ENCODE measurements around the gene CSTF2T.
"Not testable (repeated sequence)": the region's sequence is repeated elsewhere in the genome, so short reads cannot be mapped to it uniquely, and the experiment has no call there.

Gene CSTF2T

DNA sequence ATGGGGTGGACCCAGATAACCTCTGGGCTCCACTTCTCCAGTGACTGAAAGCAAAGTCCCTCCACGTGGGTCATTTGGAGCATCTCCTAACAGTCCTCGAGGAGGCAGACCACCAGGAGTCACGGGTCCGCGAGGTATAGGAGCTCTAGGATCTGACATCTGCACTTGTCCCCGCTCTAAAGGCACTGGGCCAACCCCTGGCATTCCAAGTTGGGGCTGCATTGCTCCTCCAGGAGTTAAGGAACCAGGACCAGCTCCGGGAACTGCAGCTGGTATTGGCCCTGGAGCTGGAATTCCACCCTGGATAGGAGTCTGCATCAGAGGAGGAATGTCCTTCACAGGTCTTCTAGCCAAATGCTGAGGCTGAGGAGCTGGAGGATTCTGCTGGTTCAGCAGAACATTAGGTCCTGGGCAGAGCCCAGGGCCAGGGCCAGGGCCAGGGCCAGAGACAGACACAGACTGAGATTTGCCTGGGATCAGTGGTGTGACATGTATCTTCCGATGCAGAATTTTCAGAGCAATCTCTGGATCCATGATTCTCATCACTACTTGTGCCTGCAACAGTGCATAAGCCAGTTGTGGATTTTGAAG lies 827 bp downstream of the CSTF2T start:
- no peak for DNase-seq (ENCODE audit: low spot score)

DNA sequence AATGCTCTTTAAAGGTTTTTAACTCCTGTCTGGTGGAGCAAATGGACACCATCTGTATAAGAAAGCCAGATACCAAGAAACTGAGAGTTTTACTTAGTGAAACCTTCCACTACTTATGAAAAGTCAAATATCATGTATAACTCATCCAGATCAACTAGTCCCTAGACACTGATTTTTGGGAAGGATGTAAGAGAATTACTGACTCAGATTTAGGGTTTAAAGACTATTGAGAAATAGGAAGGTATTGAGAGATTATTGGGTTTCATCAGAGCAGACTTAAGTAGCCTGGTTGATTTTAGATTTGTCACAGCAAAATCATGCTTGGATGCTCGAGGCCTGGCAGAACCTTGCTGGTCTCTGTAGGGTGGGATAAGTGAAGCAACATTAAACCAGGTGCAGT lies 3.1 kb downstream of the CSTF2T start:
- DNase-seq (ENCODE audit: low spot score), result no peak

DNA sequence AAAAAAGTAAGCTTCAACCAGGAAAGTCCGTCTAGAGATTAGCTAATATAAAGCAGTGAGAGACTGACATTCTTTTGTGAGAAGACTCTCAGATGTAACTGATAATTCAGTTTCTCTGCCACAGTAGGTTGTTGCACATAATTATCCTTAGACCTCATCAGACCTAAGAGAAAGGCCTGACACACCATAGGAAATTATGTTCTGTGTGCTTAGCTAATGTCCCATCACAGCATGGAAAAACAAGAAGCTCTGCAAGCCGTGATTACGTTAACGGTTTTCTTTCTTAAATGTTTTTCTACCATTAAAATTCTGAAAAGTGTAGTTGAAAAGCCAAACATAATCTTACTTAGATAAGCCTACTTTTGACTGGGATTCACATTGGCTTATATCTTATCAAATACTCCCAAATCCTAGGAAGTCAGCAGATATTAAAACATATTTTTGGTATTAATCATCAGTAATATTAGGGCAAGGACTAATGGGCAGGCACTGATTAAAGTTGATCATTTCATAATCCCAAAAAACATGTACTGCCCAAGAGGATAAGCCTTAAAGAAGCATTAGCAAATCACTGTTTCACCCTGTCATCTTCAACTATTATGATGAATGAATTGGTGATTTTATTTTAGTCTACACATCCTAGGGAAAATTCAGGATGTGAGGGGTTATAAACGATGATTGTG lies 5.2 kb downstream of the CSTF2T start:
- no peak for DNase-seq (ENCODE audit: low spot score)

DNA sequence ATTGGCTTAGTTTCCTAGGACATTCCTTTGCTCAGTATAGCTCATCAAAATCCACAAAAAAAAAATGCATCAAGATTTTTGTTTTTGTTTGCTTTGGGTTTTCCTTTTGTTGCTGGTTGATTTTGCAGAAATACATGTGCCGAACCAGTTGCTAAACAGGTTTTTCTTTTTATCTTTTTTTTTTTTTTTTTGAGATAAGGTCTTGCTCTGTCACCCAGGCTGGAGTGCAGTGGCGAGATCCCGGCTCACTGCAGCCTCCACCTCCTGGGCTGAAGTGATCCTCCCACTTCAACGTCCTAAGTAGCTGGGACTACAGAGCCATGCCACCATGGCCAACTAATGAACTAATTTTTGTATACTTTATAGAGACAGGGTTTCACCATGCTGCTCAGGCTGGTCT lies 8.3 kb downstream of the CSTF2T start:
- DNase-seq (ENCODE audit: low spot score), result no peak

DNA sequence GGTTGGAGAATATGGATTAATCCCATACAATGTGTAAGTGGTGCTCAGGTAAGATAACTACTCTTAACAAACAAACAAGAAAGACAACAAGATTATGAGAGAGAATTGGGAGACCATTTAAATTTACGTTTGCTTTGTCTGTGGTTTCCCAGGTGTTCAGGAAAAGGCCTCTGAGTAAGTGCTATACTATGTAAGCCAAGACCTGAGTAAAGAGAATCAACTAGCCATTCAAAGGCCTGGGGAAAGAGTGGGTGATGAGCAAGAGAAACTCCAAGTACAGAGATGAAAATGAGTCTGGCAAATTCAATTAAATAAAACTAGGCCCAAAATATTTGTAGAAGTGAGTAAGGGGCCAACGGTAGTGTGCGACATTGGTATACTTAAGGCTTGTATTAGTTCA lies 9.9 kb downstream of the CSTF2T start:
- no peak for DNase-seq (ENCODE audit: low spot score)

DNA sequence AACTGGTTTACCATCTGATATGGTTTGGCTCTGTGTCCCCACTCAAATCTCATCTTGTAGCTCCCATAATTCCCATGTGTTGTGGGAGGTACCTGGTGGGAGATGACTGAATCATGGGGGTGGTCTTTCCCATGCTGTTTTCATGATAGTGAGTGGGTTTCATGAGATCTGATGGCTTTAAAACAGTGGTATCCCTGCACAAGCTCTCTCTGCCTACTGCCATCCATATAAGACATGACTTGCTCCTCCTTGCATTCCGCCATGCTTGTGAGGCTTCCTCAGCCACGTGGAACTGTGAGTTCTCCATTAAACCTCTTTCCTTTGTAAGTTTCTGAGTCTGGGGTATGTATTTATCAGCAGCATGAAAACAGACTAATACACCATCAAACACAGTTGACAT lies 10.6 kb downstream of the CSTF2T start:
- DNase-seq (ENCODE audit: low spot score), result not testable (repeated sequence)

DNA sequence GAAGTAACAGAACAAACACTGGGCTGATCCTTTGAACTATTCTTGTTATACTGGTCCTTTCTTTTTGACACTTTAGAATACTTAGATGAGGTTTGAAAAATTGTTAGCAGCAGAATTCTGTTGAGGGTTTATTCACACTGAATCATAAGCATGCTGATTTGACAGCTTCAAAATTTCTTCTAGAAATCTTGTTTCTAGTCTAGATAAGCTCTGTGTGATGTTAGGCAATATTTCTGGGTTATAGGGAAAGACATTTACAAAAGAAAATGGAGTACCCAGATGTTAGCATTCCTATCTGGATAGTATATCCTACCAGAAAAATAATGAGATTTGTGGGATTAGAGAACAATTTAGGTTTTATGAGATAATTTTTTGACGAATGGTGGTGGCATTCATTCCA lies 12.1 kb downstream of the CSTF2T start:
- DNase-seq (ENCODE audit: low spot score), result no peak

DNA sequence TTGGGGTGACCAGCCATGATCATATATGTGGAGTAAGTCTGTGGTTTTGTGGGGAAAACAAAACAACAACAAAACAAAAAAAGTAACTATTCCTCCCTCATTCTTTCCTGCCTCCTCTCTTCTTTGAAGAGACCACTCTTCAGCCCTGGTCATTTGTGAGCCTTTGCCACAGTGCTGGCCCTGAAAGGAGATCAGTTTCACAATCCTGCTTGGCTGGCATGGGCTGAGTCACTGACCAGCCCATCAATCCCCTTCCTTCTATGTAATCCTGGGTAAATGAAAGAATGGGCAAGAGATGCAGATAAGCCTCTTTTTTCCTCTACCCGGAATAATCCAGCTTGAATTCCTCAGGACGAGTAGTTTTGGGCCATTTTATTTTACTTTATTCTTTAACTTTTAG lies 13.6 kb downstream of the CSTF2T start:
- no peak for DNase-seq (ENCODE audit: low spot score)

DNA sequence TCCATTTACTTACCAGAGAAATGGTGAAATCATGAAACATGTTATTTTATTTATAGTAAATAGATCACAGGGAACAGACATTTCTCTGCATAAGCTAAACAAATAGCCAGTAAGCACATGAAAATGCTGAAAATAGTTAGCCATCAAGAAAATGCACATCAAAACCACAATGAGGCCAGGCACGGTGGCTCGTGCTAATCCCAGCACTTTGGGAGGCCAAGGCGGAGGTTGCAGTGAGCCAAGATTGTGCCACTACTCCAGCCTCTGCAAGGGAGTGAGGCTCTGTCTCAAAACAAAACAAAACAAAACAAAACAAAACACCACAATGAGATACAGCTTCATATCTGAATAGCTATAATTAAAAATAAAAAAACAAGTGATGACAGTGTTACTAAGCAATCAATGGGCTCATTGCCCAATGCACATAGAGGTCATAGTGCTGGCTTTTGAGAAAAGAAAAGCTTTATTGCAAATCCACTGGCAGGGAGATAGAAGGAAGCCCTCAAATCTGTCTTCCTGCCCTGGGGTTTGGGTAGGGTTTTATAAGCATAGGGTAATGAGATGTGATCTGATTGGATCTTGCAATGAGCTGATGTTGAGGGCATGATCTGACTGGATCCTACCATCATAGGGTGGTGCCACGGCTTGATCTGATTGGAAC lies 16.2 kb downstream of the CSTF2T start:
- no peak for DNase-seq (ENCODE audit: low spot score)

DNA sequence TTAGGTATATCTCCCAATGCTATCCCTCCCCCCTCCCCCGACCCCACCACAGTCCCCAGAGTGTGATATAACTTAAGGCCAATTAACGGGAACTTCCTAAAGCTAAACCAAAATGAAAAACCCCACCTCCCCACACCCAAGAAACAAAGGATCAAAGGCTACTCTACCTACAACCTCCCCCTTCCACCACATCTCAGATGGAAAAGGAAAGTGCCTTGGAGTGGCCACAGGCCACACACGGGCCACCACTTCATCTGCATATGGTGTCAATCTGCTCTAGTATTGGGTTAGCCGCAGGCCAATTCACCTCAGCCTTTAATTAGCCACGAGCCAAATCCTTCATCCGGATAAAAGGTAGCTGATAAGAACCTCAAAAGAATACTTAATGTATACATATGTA lies 19.6 kb downstream of the CSTF2T start:
- no peak for DNase-seq (ENCODE audit: low spot score)

DNA sequence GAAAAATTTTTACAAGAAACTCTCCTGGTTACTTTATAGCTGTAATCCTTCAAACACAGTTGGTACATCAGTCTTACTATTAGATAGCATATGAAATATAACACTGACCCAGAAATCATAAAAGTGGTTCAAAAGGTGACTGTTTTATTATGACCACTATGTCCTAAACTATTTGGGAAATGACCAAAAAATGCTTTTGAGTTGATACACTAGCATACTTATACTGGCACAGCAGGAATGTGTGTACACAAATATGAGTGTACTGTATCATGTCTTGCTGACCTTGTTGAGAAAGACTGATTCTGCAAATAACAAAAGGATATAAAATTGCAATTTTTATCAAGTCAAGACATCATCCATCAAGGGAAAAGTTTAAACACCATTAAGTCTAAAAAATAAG lies 24.3 kb downstream of the CSTF2T start:
- DNase-seq (ENCODE audit: low spot score), result no peak

DNA sequence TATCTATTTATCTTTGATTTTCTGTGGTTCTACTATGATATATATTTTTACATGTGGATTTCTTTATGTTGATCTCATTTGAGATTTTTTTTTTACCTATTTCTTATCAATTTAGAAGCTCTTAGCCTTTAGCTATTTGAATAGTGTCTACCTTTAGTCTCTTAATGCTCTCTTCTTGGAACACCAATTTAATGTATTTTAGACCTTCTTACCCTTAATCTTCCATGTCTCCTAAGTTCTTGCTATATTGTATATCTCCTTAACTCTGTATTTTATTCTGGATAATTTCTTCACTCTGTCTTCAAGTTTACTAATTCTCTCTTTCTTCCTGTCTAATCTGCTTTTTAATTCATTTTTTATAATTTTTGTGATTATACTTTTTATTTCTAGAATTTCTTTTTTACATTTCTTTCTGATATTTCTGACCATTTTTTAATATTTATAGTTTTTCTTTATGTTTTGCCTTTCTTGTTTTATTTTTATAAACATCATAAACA lies 27.3 kb downstream of the CSTF2T start:
- no peak for DNase-seq (ENCODE audit: low spot score)

DNA sequence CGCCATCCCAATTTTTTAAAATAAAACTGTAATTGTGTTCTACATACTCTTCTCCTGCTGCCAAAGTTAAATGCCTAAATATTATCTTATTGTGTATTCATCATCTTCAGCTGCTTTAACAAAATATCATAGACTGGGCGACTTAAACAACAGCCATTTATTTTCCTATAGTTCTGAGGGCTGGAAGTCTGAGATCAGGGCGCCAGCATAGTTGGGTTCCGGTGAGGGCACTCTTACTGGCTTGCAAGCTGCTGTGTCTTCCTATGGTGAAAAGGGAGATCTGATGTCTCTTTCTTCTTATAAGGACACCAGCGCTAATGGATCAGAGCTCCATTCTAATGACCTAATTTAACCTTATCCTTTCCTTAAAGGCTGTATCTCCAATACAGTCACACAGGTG lies 30.4 kb downstream of the CSTF2T start:
- no peak for DNase-seq (ENCODE audit: low spot score)

DNA sequence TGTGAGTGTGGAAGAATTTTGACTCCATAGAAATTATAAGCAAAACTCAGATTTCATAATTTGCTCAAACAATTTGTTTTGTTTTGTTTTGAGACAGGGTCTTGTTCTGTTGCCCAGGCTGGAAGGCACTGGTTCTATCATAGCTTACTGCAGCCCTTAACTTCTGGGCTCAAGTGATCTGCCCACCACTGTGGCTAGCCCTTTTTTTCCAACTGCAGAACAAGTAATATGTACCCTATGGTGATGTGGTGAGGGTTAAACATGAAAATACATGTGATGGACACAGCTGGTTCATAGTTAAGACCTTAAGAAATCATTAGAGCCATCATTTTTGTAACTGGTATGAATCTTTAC lies 31.1 kb downstream of the CSTF2T start:
- DNase-seq (ENCODE audit: low spot score), result no peak

DNA sequence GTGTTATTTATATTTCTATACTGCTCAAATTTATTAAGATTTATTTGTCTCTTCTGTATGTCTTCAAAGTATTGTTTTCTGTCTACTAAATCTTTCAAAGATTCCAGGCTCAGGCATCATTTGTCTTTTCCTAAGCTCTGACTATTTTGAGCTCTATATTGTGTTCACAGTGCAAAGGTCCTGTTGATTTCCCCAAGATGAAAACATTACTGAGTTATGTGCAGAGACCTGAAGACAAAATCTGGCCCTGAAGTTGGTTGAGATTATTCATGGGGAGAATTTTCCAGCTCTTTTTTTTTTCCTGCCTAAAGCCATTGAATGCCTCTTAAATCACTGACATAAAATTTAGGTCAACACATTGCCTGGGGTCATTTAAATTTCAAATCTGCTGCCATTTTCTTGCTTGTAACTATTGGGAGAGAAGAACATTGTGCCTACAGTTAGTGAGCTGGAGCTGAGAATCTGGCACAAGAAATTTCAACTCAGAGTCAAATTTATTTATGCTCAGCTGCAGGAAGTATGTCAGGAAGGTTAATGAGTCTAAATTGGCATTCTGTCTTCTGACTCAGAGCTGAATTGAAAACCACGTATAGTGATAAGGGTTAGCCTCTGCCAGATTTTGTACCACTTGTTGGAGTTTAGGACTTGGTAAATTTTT lies 31.6 kb downstream of the CSTF2T start:
- no peak for DNase-seq (ENCODE audit: low spot score)

DNA sequence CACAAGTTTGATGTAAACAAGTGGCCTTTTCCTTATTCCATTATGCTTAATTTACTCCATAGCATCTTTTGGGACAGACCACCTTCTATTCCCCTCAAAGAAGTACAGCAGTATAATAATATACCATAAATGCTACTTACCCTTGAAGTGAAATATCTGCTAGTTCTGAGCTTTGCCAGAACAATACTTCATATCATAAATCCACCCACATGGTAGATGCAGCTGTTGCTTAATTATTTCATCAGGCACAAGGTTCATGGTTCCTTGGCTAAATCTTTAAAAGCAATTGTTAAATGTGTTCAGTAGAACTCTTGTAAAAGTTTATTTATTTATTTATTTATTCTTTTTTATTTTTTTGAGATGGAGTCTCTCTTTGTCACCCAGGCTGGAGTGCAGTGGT lies 32.9 kb downstream of the CSTF2T start:
- DNase-seq (ENCODE audit: low spot score), result no peak

DNA sequence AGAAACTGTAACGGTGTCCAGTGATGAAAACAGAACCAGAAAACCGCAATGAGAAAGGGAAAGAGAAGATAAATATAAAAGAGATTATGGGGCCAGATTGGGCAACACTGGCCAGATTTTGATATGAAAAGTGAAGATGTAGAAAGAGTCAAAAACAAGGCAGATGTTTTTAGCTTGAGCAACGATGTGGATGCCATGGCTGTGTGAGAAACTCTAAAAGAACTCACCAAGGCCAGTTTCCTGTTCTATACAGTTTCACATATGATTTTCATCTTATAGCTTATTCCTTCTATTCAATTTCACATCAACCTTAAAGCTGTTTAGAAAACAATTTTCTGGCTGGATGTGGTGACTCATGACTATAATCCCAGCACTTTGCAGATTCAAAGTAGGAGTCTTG lies 36.3 kb downstream of the CSTF2T start:
- DNase-seq (ENCODE audit: low spot score), result no peak

DNA sequence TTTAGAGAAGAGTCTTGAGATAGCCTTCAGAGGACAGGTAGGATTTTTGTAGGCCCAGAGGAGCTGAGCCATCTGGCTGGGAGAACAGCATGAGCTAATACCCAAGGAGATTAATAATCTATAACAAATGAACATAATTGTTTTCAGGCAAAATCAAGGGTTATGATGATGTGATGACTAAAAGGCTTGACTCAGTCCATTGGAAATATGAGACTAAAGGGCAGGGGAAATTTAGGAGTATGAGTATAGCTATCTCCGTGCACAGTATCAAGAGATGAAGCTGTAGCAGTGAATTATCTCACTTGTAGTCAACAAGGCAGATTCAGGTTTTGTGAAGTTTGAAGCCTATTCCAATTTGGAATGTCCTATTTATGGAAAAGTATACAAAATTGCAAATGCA lies 40.1 kb downstream of the CSTF2T start:
- DNase-seq (ENCODE audit: low spot score), result no peak

DNA sequence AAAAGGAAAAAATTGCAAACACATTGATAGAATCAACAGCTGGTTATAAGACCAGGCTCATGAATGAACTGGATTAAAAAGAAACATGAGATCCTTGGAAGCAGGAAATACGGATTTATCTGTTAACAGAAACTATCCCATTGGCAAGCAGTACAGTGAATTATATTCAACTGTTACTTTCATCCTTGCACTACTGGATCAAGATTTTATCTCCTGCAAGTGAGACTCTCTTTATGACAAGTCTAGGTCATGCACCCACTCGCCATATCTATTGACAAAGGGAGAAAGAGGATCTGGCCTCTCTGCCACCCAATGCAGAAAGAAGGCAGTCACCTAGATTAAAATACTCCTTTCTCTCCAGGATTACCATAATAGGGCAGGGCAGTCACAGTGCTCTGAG lies 41.4 kb downstream of the CSTF2T start:
- DNase-seq (ENCODE audit: low spot score), result no peak

DNA sequence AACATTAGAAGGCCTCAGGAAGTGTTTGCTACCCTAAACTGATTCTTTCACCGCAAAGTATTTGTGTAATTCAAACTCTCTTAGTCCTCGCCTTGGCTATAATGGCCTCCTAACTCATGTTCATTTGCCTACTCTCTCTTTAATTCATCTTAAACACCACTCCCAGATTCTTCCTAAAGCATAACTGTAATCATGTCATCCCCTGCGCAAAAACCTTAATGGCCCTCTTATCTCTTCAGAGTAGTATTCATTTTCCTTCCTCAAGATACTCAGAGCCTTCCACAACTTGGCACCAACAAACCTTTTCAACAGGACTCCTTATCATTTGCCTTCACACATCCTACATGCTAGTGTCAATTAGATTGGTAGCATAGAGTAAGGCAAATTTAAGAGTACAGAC lies 42.9 kb downstream of the CSTF2T start:
- no peak for DNase-seq (ENCODE audit: low spot score)

DNA sequence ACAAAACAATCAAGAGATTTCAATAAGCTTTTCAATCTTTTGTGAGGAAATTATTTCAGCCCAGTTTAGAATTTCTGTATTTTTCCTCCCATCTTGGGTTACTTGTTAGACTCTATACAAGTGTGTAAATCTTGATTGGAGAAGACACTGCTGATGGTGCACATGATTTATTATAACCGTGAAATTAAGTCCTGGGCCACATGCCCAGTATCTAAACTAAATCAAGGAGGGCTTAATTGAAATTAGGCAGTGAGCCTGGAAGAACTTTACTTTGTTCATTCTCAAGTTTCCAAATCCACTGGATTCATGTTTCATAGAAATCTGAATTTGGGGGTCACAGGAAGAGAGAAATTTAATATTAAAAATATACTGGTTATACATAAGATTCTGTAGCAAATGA lies 44.5 kb downstream of the CSTF2T start:
- no peak for DNase-seq (ENCODE audit: low spot score)

DNA sequence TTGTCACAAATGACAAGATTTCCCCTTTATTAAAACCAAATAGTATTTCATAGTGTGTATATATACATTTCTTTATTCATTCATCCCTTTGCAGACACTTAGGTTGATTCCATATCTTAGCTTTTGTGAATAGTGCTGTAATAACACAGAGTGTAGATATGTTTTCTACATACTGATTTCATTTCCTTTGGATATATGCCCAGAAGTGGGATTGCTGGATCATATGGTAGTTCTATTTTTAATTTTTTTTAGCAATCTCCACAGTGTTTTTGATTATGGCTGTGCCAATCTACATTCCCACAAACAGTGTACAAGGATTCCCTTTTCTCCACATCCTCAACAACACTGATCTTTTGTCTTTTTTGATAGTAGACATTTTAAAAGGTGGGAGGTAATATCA lies 46.4 kb downstream of the CSTF2T start:
- DNase-seq (ENCODE audit: low spot score), result no peak

DNA sequence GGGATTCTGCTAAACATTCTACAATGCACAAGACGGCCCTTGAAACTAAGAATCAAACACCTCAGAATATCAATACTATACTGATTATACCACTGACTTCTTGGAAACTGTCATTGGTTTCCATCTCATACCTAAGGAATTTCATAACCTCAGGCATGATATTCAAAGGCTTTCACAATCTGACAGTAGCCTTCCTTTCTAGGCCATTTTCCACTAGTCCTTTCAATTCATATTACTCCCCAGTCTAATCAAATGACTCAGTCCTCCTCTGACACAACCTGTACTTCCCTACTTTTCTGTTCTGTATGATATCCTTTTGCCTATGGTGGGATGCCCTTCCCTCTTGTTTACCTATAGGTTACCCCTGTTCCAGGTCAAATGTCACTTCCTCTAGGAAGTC lies 48.3 kb downstream of the CSTF2T start:
- DNase-seq (ENCODE audit: low spot score), result no peak
